MCF 10A (cell line): Measurements from ENCODE around the gene RHOT2. TPM values are rescaled to one million over a fixed set of nuclear protein-coding genes. Genes with fewer than 3 reads are reported as not detected.

Experiments
- BruUV-seq: library from RNA; stranded (reverse); fragments of 400-500 nt; replicated peaks from 2 replicates; lab custom pipeline; 2021; lab: Mats Ljungman, UMichigan
- CTCF ChIA-PET: fragments of 300-600 bp; sonication (Branson Sonifier 250); formaldehyde crosslinking; extraction: SDS; loops from one replicate; lab custom pipeline; 2021; ENCODE audit warnings: antibody characterized with exemption, inconsistent platforms; lab: Yijun Ruan, JAX
- POLR2A ChIA-PET: fragments of 300-600, 350-650 bp; sonication (Branson Sonifier 250); formaldehyde crosslinking; extraction: SDS; loops from one replicate; lab custom pipeline; 2020; ENCODE audit warnings: antibody characterized with exemption, inconsistent platforms; lab: Yijun Ruan, JAX
- DNase-seq: peaks from one replicate; pipeline ENCODE4 v3.0.0-alpha.2; 2018; ENCODE audit not compliant: unreplicated experiment
- H3K27ac Mint-ChIP-seq: one replicate; pipeline ENCODE4 v1.8.0; 2022; ENCODE audit warnings: mild to moderate bottlenecking, low read depth, mixed read lengths; ENCODE audit not compliant: unreplicated experiment
- H3K27me3 Mint-ChIP-seq: one replicate; pipeline ENCODE4 v1.8.0; 2022; ENCODE audit warnings: mixed read lengths; ENCODE audit not compliant: insufficient read depth, unreplicated experiment
- H3K36me3 Mint-ChIP-seq: one replicate; pipeline ENCODE4 v1.8.0; 2022; ENCODE audit warnings: mild to moderate bottlenecking, moderate library complexity, mixed read lengths; ENCODE audit not compliant: insufficient read depth, unreplicated experiment
- H3K4me1 Mint-ChIP-seq: one replicate; pipeline ENCODE4 v1.8.0; 2022; ENCODE audit warnings: mixed read lengths; ENCODE audit not compliant: insufficient read depth, unreplicated experiment
- H3K4me3 Mint-ChIP-seq: one replicate; pipeline ENCODE4 v1.8.0; 2022; ENCODE audit warnings: mild to moderate bottlenecking, moderate library complexity, mixed read lengths; ENCODE audit not compliant: unreplicated experiment
- H3K9me3 Mint-ChIP-seq: one replicate; pipeline ENCODE4 v1.8.0; 2022; ENCODE audit warnings: mixed read lengths; ENCODE audit not compliant: unreplicated experiment
- intact Hi-C: fragments of 100-400 bp; cut with micrococcal nuclease; formaldehyde crosslinking; loops from 2 replicates; pipeline ENCODE4 v1.14.1; 2022
- total RNA-seq: library from RNA; stranded (reverse); gene quantifications from 2 replicates; pipeline ENCODE4 v1.2.3, GENCODE V29; 2022
- TF ChIP-seq, protein P1 (sequence below): fragments of 200-600 bp; IDR thresholded peaks from one replicate; pipeline ENCODE4 v1.8.0; 2022; ENCODE audit warnings: antibody characterized with exemption, mild to moderate bottlenecking; ENCODE audit not compliant: unreplicated experiment

RHOT2 gene
- total RNA-seq, 1 experiment from 2014 or later, result 118 TPM

DNA sequence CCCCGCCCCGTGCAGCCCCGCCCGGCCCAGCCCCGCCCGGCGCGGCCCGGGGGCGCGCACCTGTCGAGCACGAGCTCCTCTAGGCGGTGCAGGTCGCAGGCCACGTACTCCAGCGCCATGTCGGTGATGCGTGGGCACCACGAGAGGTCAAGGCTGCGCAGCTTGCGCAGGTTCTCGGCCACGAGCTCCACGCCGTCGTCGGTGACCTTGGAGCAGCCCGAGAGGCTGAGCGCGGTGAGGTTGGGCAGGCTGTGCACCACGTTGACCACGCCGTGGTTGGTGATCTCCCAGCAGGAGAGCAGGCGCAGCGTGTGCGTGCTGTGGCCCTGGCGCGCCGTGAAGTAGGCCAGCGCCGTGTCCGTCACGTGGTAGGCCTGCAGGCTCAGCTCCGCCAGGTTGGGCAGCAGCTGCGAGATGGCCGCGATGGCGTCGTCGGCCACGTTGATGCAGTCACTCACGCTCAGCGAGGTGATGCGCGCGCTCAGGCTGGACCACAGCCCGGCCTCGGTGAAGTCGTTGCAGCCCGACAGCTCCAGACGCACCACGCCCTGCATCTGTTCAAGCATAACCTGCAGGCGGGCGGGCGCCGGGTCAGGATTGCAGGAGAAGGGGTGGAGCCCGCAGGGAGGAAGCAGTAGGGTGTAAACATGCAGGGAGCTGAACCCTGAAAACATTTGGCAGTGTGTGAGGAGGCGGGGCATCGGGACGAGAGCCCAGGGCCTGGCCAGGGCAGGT is 27.6 kb downstream of the RHOT2 start:
- CTCF ChIA-PET, result interaction anchor here (0.6 to 1.3 kb wide), 7 partner anchors 8 to 90 kb away, joined by 3 to 4 read pairs (median 3); no protein-coding TSS in a partner anchor
- no TSS peak for BruUV-seq
- Mint-ChIP-seq H3K9me3 (no peaks in the 10 kb centered on the region), H3K27ac (no peak overlapping the region), H3K27me3 (no peaks in the 10 kb centered on the region), H3K36me3 (peaks cover 85% of the 10 kb centered on the region), H3K4me3 (peak overlapping the region; percentile 41), H3K4me1 (peaks cover 10% of the 10 kb centered on the region)
- intact Hi-C loops, result no loop called here
- peak; percentile 87 for DNase-seq
- TF ChIP-seq, protein P1, sequence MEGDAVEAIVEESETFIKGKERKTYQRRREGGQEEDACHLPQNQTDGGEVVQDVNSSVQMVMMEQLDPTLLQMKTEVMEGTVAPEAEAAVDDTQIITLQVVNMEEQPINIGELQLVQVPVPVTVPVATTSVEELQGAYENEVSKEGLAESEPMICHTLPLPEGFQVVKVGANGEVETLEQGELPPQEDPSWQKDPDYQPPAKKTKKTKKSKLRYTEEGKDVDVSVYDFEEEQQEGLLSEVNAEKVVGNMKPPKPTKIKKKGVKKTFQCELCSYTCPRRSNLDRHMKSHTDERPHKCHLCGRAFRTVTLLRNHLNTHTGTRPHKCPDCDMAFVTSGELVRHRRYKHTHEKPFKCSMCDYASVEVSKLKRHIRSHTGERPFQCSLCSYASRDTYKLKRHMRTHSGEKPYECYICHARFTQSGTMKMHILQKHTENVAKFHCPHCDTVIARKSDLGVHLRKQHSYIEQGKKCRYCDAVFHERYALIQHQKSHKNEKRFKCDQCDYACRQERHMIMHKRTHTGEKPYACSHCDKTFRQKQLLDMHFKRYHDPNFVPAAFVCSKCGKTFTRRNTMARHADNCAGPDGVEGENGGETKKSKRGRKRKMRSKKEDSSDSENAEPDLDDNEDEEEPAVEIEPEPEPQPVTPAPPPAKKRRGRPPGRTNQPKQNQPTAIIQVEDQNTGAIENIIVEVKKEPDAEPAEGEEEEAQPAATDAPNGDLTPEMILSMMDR, result no peak
- POLR2A ChIA-PET, result interaction anchor here (0.6 to 2.0 kb wide), 17 partner anchors 9 to 921 kb away, joined by 3 to 25 read pairs (median 5); partner anchors contain the start of genes ANTKMT, CCDC78, CHTF18 and JMJD8

DNA sequence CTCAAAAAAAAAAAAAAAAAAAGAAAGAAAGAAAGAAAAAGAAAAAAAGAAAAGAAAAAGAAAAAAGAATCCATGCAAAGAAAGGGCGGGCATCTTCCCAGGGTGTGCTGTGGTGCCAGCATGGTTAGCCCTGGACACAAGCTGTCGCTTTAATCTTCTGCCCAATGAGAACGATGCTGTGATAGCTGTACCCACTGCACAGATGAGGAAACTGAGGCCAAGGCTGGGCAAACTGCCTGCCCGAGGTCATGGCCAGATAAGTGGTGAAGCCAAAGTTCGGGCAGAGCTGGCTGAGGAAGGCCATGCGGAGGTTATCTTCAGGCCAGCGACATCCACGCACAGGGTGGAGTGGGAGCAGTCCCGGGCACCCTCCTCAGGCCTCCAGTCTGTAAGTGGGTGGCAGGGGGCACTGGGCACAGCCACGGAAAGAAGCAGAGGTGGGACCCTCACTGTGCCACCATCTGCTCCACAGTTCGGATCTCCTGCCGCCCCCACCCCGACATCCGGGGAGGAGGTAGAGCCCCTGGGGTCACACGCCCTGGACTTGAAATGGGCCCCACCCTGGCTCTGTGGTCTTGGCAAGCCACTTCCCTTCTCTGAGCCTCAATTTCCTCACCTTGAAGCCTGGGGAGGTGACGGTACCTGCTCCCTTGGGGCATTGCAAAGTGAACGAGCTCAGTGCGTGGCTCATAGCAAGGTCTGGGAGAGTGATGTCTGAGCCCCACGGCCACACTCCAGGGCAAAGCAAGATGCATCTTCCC is 31.2 kb downstream of the RHOT2 start:
- Mint-ChIP-seq H3K27ac (no peak overlapping the region), H3K4me1 (peaks cover 6% of the 10 kb centered on the region), H3K9me3 (no peaks in the 10 kb centered on the region), H3K4me3 (no peak overlapping the region), H3K36me3 (peaks cover 69% of the 10 kb centered on the region), H3K27me3 (no peaks in the 10 kb centered on the region)
- intact Hi-C loops, result no loop called here
- CTCF ChIA-PET, result interaction anchor here (1.6 kb wide), 1 partner anchor 9 kb away, joined by 3 read pairs; no protein-coding TSS in a partner anchor
- TF ChIP-seq, protein P1, result no peak
- no TSS peak for BruUV-seq
- POLR2A ChIA-PET, result interaction anchor here (0.6 to 1.9 kb wide), 3 partner anchors 8 to 16 kb away, joined by 3 to 5 read pairs (median 3); partner anchors contain the start of gene METRN
- DNase-seq, result no peak

DNA sequence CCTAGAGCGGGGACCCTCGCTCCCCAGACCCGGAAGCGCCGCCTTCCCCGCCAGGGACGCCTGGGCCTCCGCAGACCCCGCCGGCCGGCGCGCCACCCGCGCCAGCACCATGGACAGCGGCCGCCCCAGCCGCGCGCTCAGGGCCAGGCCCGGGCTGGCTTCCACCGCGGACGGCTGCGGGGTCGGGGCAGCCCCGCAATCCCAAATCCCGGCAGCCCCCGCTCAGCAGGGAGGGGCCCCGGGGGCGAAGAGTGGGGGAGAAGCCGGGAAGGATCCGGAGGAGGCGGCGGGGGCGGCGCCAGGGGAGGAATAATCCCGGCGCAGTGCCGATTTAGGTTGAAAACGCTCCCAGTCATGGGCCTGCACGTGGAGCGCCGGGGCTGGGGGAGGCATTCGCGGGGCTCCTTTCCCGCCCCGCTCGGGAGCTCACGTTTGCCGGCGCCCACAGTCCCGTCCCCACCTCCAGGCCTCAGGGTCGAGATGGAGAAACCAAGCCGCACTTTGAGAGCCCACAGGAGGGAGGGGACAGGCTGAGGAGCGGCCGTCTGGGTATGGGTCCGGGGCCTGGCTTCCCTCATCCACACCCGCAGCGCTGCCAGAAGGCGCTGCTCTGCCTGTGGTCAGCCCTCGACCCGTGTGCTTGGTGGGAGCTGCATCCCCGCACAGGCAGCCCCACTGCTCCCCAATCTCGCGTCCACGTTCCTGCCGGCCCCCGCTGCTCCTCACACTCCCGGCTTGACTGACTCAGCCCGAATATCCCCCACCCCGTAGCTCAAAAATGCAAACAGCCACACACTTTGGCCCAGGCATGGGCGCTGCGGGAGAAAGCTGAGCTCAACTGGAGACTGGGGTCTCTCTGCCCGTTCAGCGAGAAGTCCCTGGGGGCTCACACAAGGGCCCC is 33.0 kb downstream of the RHOT2 start:
- Mint-ChIP-seq H3K36me3 (peaks cover 51% of the 10 kb centered on the region), H3K9me3 (no peaks in the 10 kb centered on the region), H3K27ac (no peak overlapping the region), H3K4me3 (no peak overlapping the region), H3K4me1 (peaks cover 1% of the 10 kb centered on the region), H3K27me3 (no peaks in the 10 kb centered on the region)
- intact Hi-C loops, result no loop called here
- ChIA-PET POLR2A (interaction anchor here (1.3 kb wide), 1 partner anchor 11 kb away, joined by 3 read pairs; no protein-coding TSS in a partner anchor), CTCF (interaction anchor here (0.9 kb wide), 1 partner anchor 19 kb away, joined by 3 read pairs; no protein-coding TSS in a partner anchor)
- BruUV-seq, result no TSS peak
- TF ChIP-seq, protein P1, result no peak
- DNase-seq, result no peak
